Mesendoderm (in vitro differentiated cells): Measurements from ENCODE around the gene CBX8.
"Not testable (repeated sequence)": the region's sequence is repeated elsewhere in the genome, so short reads cannot be mapped to it uniquely, and the experiment has no call there.

ENCODE experiments used
- DNase-seq: peaks from one replicate; pipeline ENCODE4 v3.0.0; 2013
- H2AK5ac ChIP-seq: 2 replicates; pipeline ENCODE4 v1.6.1; 2013; ENCODE audit warnings: low read length, inconsistent platforms
- H2BK120ac ChIP-seq: 2 replicates; pipeline ENCODE4 v1.6.1; 2013; ENCODE audit warnings: low read depth, mild to moderate bottlenecking, low read length, moderate library complexity, mixed read lengths
- H2BK15ac ChIP-seq: replicated peaks from 2 replicates; pipeline ENCODE4 v1.6.1; 2013; ENCODE audit warnings: low read depth, mild to moderate bottlenecking, moderate library complexity
- H2BK5ac ChIP-seq: 2 replicates; pipeline ENCODE4 v1.6.1; 2013; ENCODE audit warnings: low read length, inconsistent platforms
- H3K18ac ChIP-seq: 2 replicates; pipeline ENCODE4 v1.6.1; 2013; ENCODE audit warnings: mild to moderate bottlenecking, low read length, mixed read lengths
- H3K23ac ChIP-seq: one replicate; pipeline ENCODE4 v1.6.1; 2013; ENCODE audit warnings: low read length
- H3K27ac ChIP-seq: 2 replicates; pipeline ENCODE4 v1.5.1; 2013; ENCODE audit warnings: low read depth, mild to moderate bottlenecking, inconsistent platforms, low read length, moderate library complexity
- H3K27me3 ChIP-seq: 2 replicates; pipeline ENCODE4 v1.6.1; 2013; ENCODE audit warnings: low read length, control low read depth, mild to moderate bottlenecking, inconsistent platforms; ENCODE audit not compliant: insufficient read depth, poor library complexity
- H3K36me3 ChIP-seq: 2 replicates; pipeline ENCODE4 v1.6.1; 2013; ENCODE audit warnings: low read length, inconsistent platforms; ENCODE audit not compliant: control insufficient read depth, insufficient read depth
- H3K4ac ChIP-seq: one replicate; pipeline ENCODE4 v1.6.1; 2013; ENCODE audit warnings: low read depth, mild to moderate bottlenecking, low read length, moderate library complexity
- H3K4me1 ChIP-seq: 2 replicates; pipeline ENCODE4 v1.6.1; 2013; ENCODE audit warnings: low read depth, low read length, inconsistent platforms; ENCODE audit not compliant: control insufficient read depth
- H3K4me2 ChIP-seq: 2 replicates; pipeline ENCODE4 v1.6.1; 2013; ENCODE audit warnings: low read length
- H3K4me3 ChIP-seq: 2 replicates; pipeline ENCODE4 v1.5.1; 2013; ENCODE audit warnings: mild to moderate bottlenecking, low read length
- H3K56ac ChIP-seq: one replicate; pipeline ENCODE4 v1.6.1; 2013; ENCODE audit warnings: low read length
- H3K79me1 ChIP-seq: 2 replicates; pipeline ENCODE4 v1.6.1; 2013; ENCODE audit warnings: low read length, inconsistent platforms
- H3K79me2 ChIP-seq: 2 replicates; pipeline ENCODE4 v1.6.1; 2013; ENCODE audit warnings: mild to moderate bottlenecking, low read length; ENCODE audit not compliant: control insufficient read depth, insufficient read depth
- H3K9ac ChIP-seq: 2 replicates; pipeline ENCODE4 v1.6.1; 2013; ENCODE audit warnings: low read length, inconsistent platforms
- H4K5ac ChIP-seq: one replicate; pipeline ENCODE4 v1.6.1; 2013; ENCODE audit warnings: low read length
- H4K8ac ChIP-seq: one replicate; pipeline ENCODE4 v1.6.1; 2013; ENCODE audit warnings: low read depth, mild to moderate bottlenecking, control low read depth, low read length, moderate library complexity
- WGBS: extraction: QIAGEN DNeasy Blood & Tissue Kit; methylation state at CpG from one replicate; pipeline ENCODE4 v1.1.7; 2013; ENCODE audit warnings: low lambda C conversion rate, missing lambda C conversion rate; ENCODE audit not compliant: insufficient coverage; ENCODE audit errors: extremely low coverage; 5-methylcytosine and 5-hydroxymethylcytosine counted together

Gene CBX8

DNA sequence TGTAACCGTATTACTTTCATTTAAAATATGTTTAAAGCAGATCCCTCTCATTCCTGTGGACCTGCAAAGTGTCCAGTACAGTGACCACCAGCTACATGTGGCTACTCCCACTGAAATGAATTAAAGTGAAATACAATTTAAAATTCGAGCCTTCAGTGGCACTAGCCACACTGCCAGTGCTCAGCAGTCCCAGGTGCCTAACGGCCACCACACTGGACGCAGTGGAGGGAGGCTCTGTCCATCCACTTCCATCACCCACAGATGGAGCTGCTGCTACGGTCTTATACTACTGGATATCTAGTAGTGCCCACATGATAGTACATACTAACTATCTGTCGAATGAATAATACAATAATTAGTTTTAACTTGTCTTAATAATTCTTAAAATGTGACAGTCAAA, 21.2 kb downstream of the CBX8 start:
- Histone ChIP-seq H2BK120ac (no peak overlapping the region), H4K5ac (no peak overlapping the region), H3K27ac (no peak overlapping the region), H3K4me2 (no peak overlapping the region), H3K9ac (no peak overlapping the region), H3K4me1 (peaks cover 6% of the 10 kb centered on the region), H3K36me3 (peaks cover 1% of the 10 kb centered on the region), H2BK15ac (no peak overlapping the region), H3K79me2 (peaks cover 2% of the 10 kb centered on the region), H2AK5ac (no peak overlapping the region), H2BK5ac (no peak overlapping the region), H3K4ac (no peak overlapping the region), H3K4me3 (no peak overlapping the region), H3K79me1 (peaks cover 9% of the 10 kb centered on the region), H4K8ac (no peak overlapping the region), H3K18ac (no peak overlapping the region), H3K56ac (no peak overlapping the region), H3K27me3 (no peaks in the 10 kb centered on the region), H3K23ac (no peak overlapping the region)
- no CpG with 5 or more reads among the region's 6 CpGs for WGBS
- no peak for DNase-seq

DNA sequence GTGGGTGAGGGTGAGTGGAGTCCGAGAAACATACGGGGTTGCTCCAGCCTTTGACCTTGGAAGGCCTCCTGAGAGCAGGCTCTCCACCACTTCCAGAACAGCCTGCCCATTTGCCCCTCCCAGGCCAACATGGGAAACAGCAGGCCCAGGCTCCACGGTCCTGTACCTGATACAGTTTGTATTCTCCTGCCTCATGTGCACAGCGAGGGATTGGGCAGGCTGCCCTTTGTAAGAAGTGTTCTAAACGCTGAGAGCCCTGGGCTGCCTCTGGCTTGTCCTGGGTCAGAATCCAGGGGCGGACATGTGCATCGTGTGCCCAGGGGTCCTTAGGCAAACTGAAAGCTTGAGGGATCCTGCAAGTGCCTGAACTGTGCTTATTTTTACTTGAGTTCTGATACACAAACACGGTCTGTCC, 22.3 kb downstream of the CBX8 start:
- H3K9ac ChIP-seq: no peak overlapping the region
- no peak overlapping the region for H4K5ac ChIP-seq
- peaks cover 6% of the 10 kb centered on the region for H3K4me1 ChIP-seq
- H3K4me2 ChIP-seq: no peak overlapping the region
- H3K56ac ChIP-seq: no peak overlapping the region
- H3K27ac ChIP-seq: no peak overlapping the region
- no peak overlapping the region for H3K4ac ChIP-seq
- peaks cover under 1% of the 10 kb centered on the region for H3K36me3 ChIP-seq
- no peaks in the 10 kb centered on the region for H3K27me3 ChIP-seq
- H4K8ac ChIP-seq: no peak overlapping the region
- peaks cover under 1% of the 10 kb centered on the region for H3K79me2 ChIP-seq
- DNase-seq: no peak
- peaks cover 5% of the 10 kb centered on the region for H3K79me1 ChIP-seq
- H3K4me3 ChIP-seq: no peak overlapping the region
- H3K18ac ChIP-seq: no peak overlapping the region
- H2BK5ac ChIP-seq: no peak overlapping the region
- no CpG with 5 or more reads among the region's 8 CpGs for WGBS
- no peak overlapping the region for H2BK120ac ChIP-seq
- H3K23ac ChIP-seq: no peak overlapping the region
- no peak overlapping the region for H2AK5ac ChIP-seq
- H2BK15ac ChIP-seq: no peak overlapping the region

DNA sequence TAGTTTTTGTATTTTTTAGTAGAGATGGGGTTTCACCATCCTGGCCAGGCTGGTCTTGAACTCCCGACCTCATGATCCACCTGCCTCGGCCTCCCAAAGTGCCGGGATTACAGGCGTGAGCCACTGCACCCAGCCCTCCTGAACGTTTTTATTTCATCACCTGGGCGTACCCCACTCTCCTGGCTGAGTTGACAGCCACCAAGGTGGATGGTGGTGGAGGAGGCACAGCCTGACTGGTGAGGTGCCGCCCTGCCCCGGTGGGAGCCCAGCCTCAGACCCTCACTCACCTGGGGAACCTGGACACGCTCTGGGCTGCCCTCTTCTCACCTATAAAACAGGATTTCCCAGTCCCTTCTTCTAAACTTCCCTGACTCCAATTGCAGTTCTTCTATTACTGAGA, 24.2 kb downstream of the CBX8 start:
- not testable (repeated sequence) for H3K27ac ChIP-seq, H3K56ac ChIP-seq, H2AK5ac ChIP-seq, H3K4ac ChIP-seq, H3K4me3 ChIP-seq, H2BK120ac ChIP-seq, H2BK15ac ChIP-seq, H3K79me2 ChIP-seq, H3K18ac ChIP-seq, H3K4me1 ChIP-seq, H4K5ac ChIP-seq, H3K27me3 ChIP-seq, H3K23ac ChIP-seq, H4K8ac ChIP-seq, H3K79me1 ChIP-seq, H3K9ac ChIP-seq, H2BK5ac ChIP-seq, H3K4me2 ChIP-seq, DNase-seq, H3K36me3 ChIP-seq
- WGBS: no CpG with 5 or more reads among the region's 9 CpGs

DNA sequence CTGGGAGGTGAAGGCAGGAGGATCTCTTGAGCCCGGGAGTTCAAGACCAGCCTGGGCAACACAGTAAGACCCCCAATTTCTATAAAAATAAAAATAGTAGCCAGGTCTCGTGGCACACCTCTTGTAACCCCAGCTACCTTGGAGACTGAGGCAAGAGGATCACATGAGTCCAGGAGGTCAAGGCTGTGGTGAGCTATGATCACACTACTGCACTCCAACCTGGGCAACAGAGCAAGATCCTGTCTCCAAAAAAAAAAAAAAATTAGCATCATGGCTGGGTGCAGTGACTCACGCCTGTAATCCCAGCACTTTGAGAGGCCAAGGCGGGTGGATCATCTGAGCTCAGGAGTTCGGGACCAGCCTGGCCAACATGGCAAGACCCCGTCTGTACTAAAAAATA, 25.6 kb downstream of the CBX8 start:
- WGBS: no CpG with 5 or more reads among the region's 6 CpGs
- Histone ChIP-seq H2BK5ac (no peak overlapping the region), H2AK5ac (no peak overlapping the region), H3K9ac (no peak overlapping the region), H4K8ac (no peak overlapping the region), H3K4ac (no peak overlapping the region), H3K4me3 (no peak overlapping the region), H3K27ac (no peak overlapping the region), H3K36me3 (no peaks in the 10 kb centered on the region), H2BK120ac (no peak overlapping the region), H3K4me2 (no peak overlapping the region), H3K27me3 (no peaks in the 10 kb centered on the region), H3K4me1 (no peaks in the 10 kb centered on the region), H3K18ac (no peak overlapping the region), H3K23ac (no peak overlapping the region), H3K79me2 (no peaks in the 10 kb centered on the region), H3K56ac (no peak overlapping the region), H2BK15ac (no peak overlapping the region), H4K5ac (no peak overlapping the region), H3K79me1 (no peaks in the 10 kb centered on the region)
- no peak for DNase-seq

DNA sequence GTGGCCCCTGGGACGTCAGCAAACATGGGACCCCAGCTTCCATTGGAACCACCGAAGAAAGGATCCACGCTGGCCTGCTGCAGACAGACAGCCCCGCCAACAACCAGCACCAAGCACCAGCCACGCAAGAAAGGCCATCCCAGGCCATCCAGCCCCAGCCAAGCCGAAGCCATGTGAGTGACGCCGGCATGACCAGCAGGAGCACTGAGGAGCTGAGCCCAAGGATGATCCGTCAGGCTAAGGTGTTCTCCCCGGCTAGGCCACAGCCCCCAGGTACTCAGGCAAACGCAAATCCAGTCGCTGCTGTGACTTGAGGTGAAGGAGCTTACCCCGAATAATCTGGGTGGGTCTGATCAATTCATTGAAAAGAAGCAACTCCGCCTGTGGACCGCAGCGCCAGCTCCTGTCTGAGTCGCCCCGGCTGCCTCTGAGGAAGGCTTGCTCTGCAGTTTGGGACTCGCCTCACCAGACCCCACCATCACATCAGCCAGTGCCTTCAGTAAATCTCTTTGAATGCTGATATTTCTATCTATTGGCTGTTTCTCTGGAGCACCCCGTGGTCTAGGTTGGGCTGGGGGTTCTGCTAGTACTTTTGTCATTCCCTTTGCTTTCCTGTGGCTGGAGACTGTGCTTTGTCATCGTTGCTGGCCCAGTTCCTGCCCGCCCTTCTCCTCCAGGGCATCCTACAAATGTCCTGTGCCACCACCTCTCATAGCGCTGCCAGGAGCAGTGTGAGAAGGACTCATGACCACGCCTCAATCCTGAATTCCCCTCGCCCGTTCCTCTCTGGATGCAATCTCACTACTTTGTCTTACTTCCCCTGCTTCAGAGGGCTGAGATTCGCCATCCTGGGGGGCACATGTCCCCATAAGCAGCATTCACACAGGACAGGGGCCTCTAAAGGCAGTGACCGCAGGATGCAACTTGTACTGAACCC, 27.0 kb downstream of the CBX8 start:
- H4K5ac ChIP-seq: no peak overlapping the region
- WGBS: no CpG with 5 or more reads among the region's 28 CpGs

More for the DNA sequence above, 27.0 kb downstream of the CBX8 start:
- no peak overlapping the region for H2BK15ac ChIP-seq
- no peak overlapping the region for H4K8ac ChIP-seq
- H3K27ac ChIP-seq: no peak overlapping the region
- H3K79me2 ChIP-seq: no peaks in the 10 kb centered on the region
- no peaks in the 10 kb centered on the region for H3K79me1 ChIP-seq
- H3K18ac ChIP-seq: no peak overlapping the region
- no peak overlapping the region for H2BK5ac ChIP-seq
- H2BK120ac ChIP-seq: no peak overlapping the region
- H3K4me3 ChIP-seq: no peak overlapping the region
- no peaks in the 10 kb centered on the region for H3K36me3 ChIP-seq
- no peak overlapping the region for H2AK5ac ChIP-seq
- no peak overlapping the region for H3K4me2 ChIP-seq
- no peaks in the 10 kb centered on the region for H3K27me3 ChIP-seq
- H3K9ac ChIP-seq: no peak overlapping the region
- no peak overlapping the region for H3K4ac ChIP-seq
- DNase-seq: no peak
- H3K23ac ChIP-seq: no peak overlapping the region
- H3K4me1 ChIP-seq: no peaks in the 10 kb centered on the region
- no peak overlapping the region for H3K56ac ChIP-seq
